ENCODE results near the gene IFT20. TPM values are rescaled to one million over a fixed set of nuclear protein-coding genes. Genes with fewer than 3 reads are reported as not detected.

Gene IFT20
- total and polyA plus RNA-seq, 9 of the 15 experiments (the other 6 are each of a cell fraction or from before 2014, with no cell fraction given): 11.2 to 38.6 (median 20.1) TPM

DNA sequence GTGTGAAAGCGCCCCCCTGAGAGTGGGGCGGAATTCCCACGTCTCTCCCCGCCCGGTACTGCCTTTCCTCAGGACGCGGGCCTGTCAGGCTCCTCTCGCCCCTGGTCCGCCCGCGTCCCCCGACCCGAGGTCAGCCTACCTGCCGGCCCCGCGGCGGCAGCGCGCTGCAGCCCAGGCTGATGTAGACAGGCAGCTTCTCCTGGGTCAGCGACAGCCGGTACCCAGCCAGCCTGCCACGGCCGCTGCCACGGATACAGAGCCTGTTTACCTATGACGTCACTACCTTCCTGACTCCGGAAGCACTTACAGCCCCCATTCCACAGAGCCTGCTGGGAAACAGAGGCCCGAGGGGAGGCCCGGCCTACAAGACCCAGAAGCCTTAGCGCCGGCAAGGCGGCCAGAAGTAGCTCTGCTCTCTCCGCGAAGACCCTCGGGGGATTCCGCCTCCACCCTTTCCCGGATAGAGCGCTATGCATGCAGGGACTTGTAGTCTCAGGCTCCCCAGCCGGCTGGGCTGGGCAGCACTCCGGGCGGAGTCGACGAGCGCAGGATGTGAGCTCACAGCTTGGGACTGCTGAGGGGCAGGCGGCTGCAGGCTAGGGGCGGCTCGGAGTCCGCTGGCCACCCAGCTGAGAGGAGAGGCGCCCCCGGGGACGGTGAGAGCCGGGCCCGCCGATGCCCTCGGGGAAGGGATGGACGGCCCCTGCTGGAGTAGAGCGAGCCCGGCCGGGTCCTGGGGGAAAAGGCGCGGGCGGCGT lies at the start of gene IFT20, which contains the start of gene TNFAIP1 (continued):
- TF ChIP-seq JUND (IDR thresholded peaks at IDR 0.05; ENCODE audit: borderline replicate concordance, low read depth, low read length): peak; percentile 100
- peak; percentile 99 for TF ChIP-seq JUND (tag; IDR thresholded peaks at IDR 0.05; ENCODE audit: borderline replicate concordance, low read depth, low read length)
- TF ChIP-seq, protein P1, sequence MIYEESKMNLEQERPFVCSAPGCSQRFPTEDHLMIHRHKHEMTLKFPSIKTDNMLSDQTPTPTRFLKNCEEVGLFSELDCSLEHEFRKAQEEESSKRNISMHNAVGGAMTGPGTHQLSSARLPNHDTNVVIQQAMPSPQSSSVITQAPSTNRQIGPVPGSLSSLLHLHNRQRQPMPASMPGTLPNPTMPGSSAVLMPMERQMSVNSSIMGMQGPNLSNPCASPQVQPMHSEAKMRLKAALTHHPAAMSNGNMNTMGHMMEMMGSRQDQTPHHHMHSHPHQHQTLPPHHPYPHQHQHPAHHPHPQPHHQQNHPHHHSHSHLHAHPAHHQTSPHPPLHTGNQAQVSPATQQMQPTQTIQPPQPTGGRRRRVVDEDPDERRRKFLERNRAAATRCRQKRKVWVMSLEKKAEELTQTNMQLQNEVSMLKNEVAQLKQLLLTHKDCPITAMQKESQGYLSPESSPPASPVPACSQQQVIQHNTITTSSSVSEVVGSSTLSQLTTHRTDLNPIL (CRISPR knock-in tag; IDR thresholded peaks at IDR 0.05): peak; percentile 82; the same call in 1 of the 2 replicates
- peak; percentile 75 for TF ChIP-seq ZNF197 (CRISPR knock-in tag; IDR thresholded peaks at IDR 0.05; ENCODE audit: low read depth)
- TF ChIP-seq, protein P2, sequence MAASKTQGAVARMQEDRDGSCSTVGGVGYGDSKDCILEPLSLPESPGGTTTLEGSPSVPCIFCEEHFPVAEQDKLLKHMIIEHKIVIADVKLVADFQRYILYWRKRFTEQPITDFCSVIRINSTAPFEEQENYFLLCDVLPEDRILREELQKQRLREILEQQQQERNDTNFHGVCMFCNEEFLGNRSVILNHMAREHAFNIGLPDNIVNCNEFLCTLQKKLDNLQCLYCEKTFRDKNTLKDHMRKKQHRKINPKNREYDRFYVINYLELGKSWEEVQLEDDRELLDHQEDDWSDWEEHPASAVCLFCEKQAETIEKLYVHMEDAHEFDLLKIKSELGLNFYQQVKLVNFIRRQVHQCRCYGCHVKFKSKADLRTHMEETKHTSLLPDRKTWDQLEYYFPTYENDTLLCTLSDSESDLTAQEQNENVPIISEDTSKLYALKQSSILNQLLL (CRISPR knock-in tag; IDR thresholded peaks at IDR 0.05; ENCODE audit: borderline replicate concordance): no peak
- peak; percentile 94; the same call in 1 of the 2 replicates for TF ChIP-seq NR4A1 (CRISPR knock-in tag; IDR thresholded peaks at IDR 0.05)
- TF ChIP-seq NR4A1 (tag; IDR thresholded peaks at IDR 0.05): no peak
- TF ChIP-seq C11orf30 (IDR thresholded peaks at IDR 0.05; ENCODE audit: low read depth): peak; percentile 71
- TF ChIP-seq SMAD1 (IDR thresholded peaks at IDR 0.05; ENCODE audit: low read depth, low read length, partially characterized antibody): peak; percentile 22
- TF ChIP-seq ERF (CRISPR knock-in tag; IDR thresholded peaks at IDR 0.05): peak; percentile 86
- TF ChIP-seq PML (IDR thresholded peaks at IDR 0.05; ENCODE audit: low read length): peak; percentile 32; the same call in 1 of the 2 replicates
- 0 out of 2 replicates have a peak, but pooled peaks have one; percentile 39 for TF ChIP-seq ZNF165 (CRISPR knock-in tag; IDR thresholded peaks at IDR 0.05; ENCODE audit: borderline replicate concordance)
- TF ChIP-seq FOXP1 (CRISPR knock-in tag; IDR thresholded peaks at IDR 0.05): peak; percentile 74
- TF ChIP-seq SMAD2 (IDR thresholded peaks at IDR 0.05; ENCODE audit: low read depth, low read length): no peak
- TF ChIP-seq DMBX1 (CRISPR knock-in tag; IDR thresholded peaks at IDR 0.05; ENCODE audit: borderline replicate concordance): peak; percentile 67; the same call in 1 of the 2 replicates
- peak; percentile 64; the same call in 1 of the 2 replicates for TF ChIP-seq RFX5 (IDR thresholded peaks at IDR 0.05; ENCODE audit: low read depth, low read length)
- TF ChIP-seq ZNF644 (tag; IDR thresholded peaks at IDR 0.05; ENCODE audit: low read depth): peak; percentile 93
- TF ChIP-seq HMGN3 (IDR thresholded peaks at IDR 0.05; ENCODE audit: borderline replicate concordance, extremely low read depth, insufficient read length, low read depth, low read length): peak; percentile 59
- TF ChIP-seq, protein P3, sequence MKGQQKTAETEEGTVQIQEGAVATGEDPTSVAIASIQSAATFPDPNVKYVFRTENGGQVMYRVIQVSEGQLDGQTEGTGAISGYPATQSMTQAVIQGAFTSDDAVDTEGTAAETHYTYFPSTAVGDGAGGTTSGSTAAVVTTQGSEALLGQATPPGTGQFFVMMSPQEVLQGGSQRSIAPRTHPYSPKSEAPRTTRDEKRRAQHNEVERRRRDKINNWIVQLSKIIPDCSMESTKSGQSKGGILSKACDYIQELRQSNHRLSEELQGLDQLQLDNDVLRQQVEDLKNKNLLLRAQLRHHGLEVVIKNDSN (CRISPR knock-in tag; IDR thresholded peaks at IDR 0.05): 0 out of 2 replicates have a peak, but pooled peaks have one; percentile 6
- peak; percentile 89 for TF ChIP-seq SREBF1 (IDR thresholded peaks at IDR 0.05; ENCODE audit: borderline replicate concordance, low read depth, low read length)
- TF ChIP-seq PHF20 (IDR thresholded peaks at IDR 0.05; ENCODE audit: partially characterized antibody): peak; percentile 73
- TF ChIP-seq, protein P4, sequence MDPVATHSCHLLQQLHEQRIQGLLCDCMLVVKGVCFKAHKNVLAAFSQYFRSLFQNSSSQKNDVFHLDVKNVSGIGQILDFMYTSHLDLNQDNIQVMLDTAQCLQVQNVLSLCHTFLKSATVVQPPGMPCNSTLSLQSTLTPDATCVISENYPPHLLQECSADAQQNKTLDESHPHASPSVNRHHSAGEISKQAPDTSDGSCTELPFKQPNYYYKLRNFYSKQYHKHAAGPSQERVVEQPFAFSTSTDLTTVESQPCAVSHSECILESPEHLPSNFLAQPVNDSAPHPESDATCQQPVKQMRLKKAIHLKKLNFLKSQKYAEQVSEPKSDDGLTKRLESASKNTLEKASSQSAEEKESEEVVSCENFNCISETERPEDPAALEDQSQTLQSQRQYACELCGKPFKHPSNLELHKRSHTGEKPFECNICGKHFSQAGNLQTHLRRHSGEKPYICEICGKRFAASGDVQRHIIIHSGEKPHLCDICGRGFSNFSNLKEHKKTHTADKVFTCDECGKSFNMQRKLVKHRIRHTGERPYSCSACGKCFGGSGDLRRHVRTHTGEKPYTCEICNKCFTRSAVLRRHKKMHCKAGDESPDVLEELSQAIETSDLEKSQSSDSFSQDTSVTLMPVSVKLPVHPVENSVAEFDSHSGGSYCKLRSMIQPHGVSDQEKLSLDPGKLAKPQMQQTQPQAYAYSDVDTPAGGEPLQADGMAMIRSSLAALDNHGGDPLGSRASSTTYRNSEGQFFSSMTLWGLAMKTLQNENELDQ (CRISPR knock-in tag; IDR thresholded peaks at IDR 0.05; ENCODE audit: borderline replicate concordance): no peak
- TF ChIP-seq CBFA2T2 (conservative IDR thresholded peaks at IDR 0.05): no peak

Measured in K562 (cell line).